SK-N-SH (cell line): ENCODE results near the gene TADA2B.
A peak's percentile ranks its signal among the peaks of the same experiment; 100 is the strongest.

Source experiments
- CTCF ChIP-seq: fragments of 200-600 bp; sonication (generic); IDR thresholded peaks from 2 replicates; pipeline ENCODE4 v1.6.1; 2017; ENCODE audit warnings: antibody characterized with exemption, mild to moderate bottlenecking, moderate library complexity
- EP300 ChIP-seq, 2 experiments: IDR thresholded peaks; 2 replicates each; pipeline versions ENCODE4 v1.4.0 to v1.6.1; 2012; ENCODE audit warnings: borderline replicate concordance in 1 of 2, low read depth in 1 of 2, low read length in 1 of 2
- GATA2 ChIP-seq: sonication (generic); formaldehyde crosslinking; IDR thresholded peaks from 2 replicates; pipeline ENCODE4 v1.5.0; 2020; ENCODE audit warnings: mild to moderate bottlenecking, missing genetic modification reagents
- IRF3 ChIP-seq: fragments of 150-350 bp; IDR thresholded peaks from 2 replicates; pipeline ENCODE4 v1.6.1; 2016; ENCODE audit warnings: mild to moderate bottlenecking, low read depth, low read length
- JUND ChIP-seq: IDR thresholded peaks from 2 replicates; pipeline ENCODE4 v1.4.0; 2012
- MAX ChIP-seq: IDR thresholded peaks from 2 replicates; pipeline ENCODE4 v1.4.0; 2012; ENCODE audit warnings: low read depth
- POLR2AphosphoS5 ChIP-seq: IDR thresholded peaks from 2 replicates; pipeline ENCODE4 v1.6.1; 2012; ENCODE audit warnings: low read depth, low read length
- RAD21 ChIP-seq: IDR thresholded peaks from 2 replicates; pipeline ENCODE4 v1.6.1; 2012; ENCODE audit warnings: mild to moderate bottlenecking, low read length
- REST ChIP-seq: IDR thresholded peaks from 2 replicates; pipeline ENCODE4 v1.6.1; 2012; ENCODE audit warnings: mild to moderate bottlenecking, low read depth, low read length, moderate library complexity
- TAF1 ChIP-seq: IDR thresholded peaks from 2 replicates; pipeline ENCODE4 v1.6.1; 2012; ENCODE audit warnings: low read depth, mild to moderate bottlenecking, low read length, moderate library complexity, borderline replicate concordance
- TEAD4 ChIP-seq: IDR thresholded peaks from 2 replicates; pipeline ENCODE4 v1.4.0; 2012; ENCODE audit warnings: mild to moderate bottlenecking, borderline replicate concordance; ENCODE audit not compliant: insufficient read depth
- YY1 ChIP-seq: IDR thresholded peaks from 2 replicates; pipeline ENCODE4 v1.4.0; 2012; ENCODE audit warnings: low read depth, mild to moderate bottlenecking

- TF ChIP-seq CTCF (peak; percentile 94), RAD21 (peak; percentile 90), EP300 (IDR thresholded peaks at IDR 0.05; ENCODE audit: borderline replicate concordance in 1 of 2, low read depth in 1 of 2, low read length in 1 of 2) (no peak), MAX (no peak), JUND (no peak), IRF3 (no peak), YY1 (no peak), TAF1 (no peak), REST (no peak), TEAD4 (no peak), POLR2AphosphoS5 (no peak), GATA2 (CRISPR knock-in tag) (no peak)
Observed at GRCh38 chr4:7070729-7071511, 27.7 kb downstream of the TADA2B start.
